GM23248 (cell line): ENCODE measurements around the gene TMEM143. TPM values are rescaled to one million over a fixed set of nuclear protein-coding genes. Genes with fewer than 3 reads are reported as not detected.
"Not testable (repeated sequence)": the region's sequence is repeated elsewhere in the genome, so short reads cannot be mapped to it uniquely, and the experiment has no call there.

Experiments
- DNase-seq: peaks from one replicate; pipeline ENCODE4 v3.0.0-alpha.2; 2015
- H2AFZ ChIP-seq: fragments of 200-600 bp; sonication (generic); 2 replicates; pipeline ENCODE4 v1.6.1; 2016; ENCODE audit warnings: antibody characterized with exemption
- H3F3A ChIP-seq: fragments of 200-600 bp; sonication (generic); 2 replicates; pipeline ENCODE4 v1.6.1; 2016; ENCODE audit warnings: mild to moderate bottlenecking, antibody characterized with exemption, mixed run types; ENCODE audit not compliant: insufficient read depth
- H3K27ac ChIP-seq: fragments of 200-600 bp; sonication (generic); 2 replicates; pipeline ENCODE4 v1.5.1; 2016; ENCODE audit warnings: mild to moderate bottlenecking
- H3K27me3 ChIP-seq: fragments of 200-600 bp; sonication (generic); replicated peaks from 2 replicates; pipeline ENCODE4 v1.6.1; 2016; ENCODE audit warnings: mild to moderate bottlenecking; ENCODE audit not compliant: insufficient read depth
- H3K36me3 ChIP-seq: fragments of 200-600 bp; sonication (generic); 2 replicates; pipeline ENCODE4 v1.6.1; 2016; ENCODE audit warnings: low read depth, mild to moderate bottlenecking
- H3K4me1 ChIP-seq: fragments of 200-600 bp; sonication (generic); 2 replicates; pipeline ENCODE4 v1.6.1; 2016; ENCODE audit warnings: mild to moderate bottlenecking; ENCODE audit not compliant: insufficient read depth
- H3K4me2 ChIP-seq: fragments of 200-600 bp; sonication (generic); one replicate; pipeline ENCODE4 v1.6.1; 2016; ENCODE audit warnings: mild to moderate bottlenecking; ENCODE audit not compliant: unreplicated experiment
- H3K4me3 ChIP-seq: fragments of 200-600 bp; sonication (generic); 2 replicates; pipeline ENCODE4 v1.5.1; 2016; ENCODE audit warnings: mild to moderate bottlenecking
- H3K79me2 ChIP-seq: fragments of 200-600 bp; sonication (generic); 2 replicates; pipeline ENCODE4 v1.6.1; 2016; ENCODE audit warnings: mild to moderate bottlenecking; ENCODE audit not compliant: insufficient read depth
- H3K9ac ChIP-seq: fragments of 200-600 bp; sonication (generic); 2 replicates; pipeline ENCODE4 v1.6.1; 2016; ENCODE audit warnings: mild to moderate bottlenecking
- H3K9me2 ChIP-seq: fragments of 200-600 bp; sonication (generic); 2 replicates; pipeline ENCODE4 v1.6.1; 2016; ENCODE audit warnings: mixed run types, mild to moderate bottlenecking, moderate library complexity; ENCODE audit not compliant: insufficient read depth
- H3K9me3 ChIP-seq: fragments of 200-600 bp; sonication (generic); one replicate; pipeline ENCODE4 v1.6.1; 2017; ENCODE audit warnings: low read depth
- H4K20me1 ChIP-seq: fragments of 200-600 bp; sonication (generic); 2 replicates; pipeline ENCODE4 v1.6.0; 2016; ENCODE audit not compliant: insufficient read depth
- EZH2 ChIP-seq: fragments of 200-600 bp; sonication (generic); IDR thresholded peaks from 2 replicates; pipeline ENCODE4 v1.6.1; 2018; ENCODE audit warnings: antibody characterized with exemption, mild to moderate bottlenecking; ENCODE audit not compliant: insufficient read depth, poor library complexity, severe bottlenecking
- EZH2phosphoT487 ChIP-seq: fragments of 200-600 bp; sonication (generic); IDR thresholded peaks from 2 replicates; pipeline ENCODE4 v1.6.1; 2018; ENCODE audit warnings: antibody characterized with exemption, moderate library complexity, mild to moderate bottlenecking, low read depth; ENCODE audit not compliant: insufficient read depth
- WGBS, 2 experiments: methylation state at CpG; one replicate each; pipeline ENCODE4 v1.1.6; 2015 to 2017; ENCODE audit warnings: low lambda C conversion rate in 2 of 2, low coverage in 1 of 2; ENCODE audit errors: missing lambda C conversion rate in 2 of 2; 5-methylcytosine and 5-hydroxymethylcytosine counted together
- in situ Hi-C: fragments of 300-500 bp; cut with MboI; formaldehyde crosslinking; loops from 2 replicates; pipeline ENCODE4 v1.15.0; 2020
- polyA plus RNA-seq: library from polyadenylated mRNA; unstranded; fragments of >200 nt; fragmentation: Nextera tagmentation; extraction: Ambion mirVana; gene quantifications from 2 replicates; pipeline ENCODE4 v1.2.1, GENCODE V29; 2016
- total RNA-seq: library from RNA; depleted of rRNA; stranded (reverse); fragments of >200 nt; shearing (Covaris generic); gene quantifications from 2 replicates; pipeline ENCODE4 v1.2.3, GENCODE V29; 2014

Gene TMEM143
- total and polyA plus RNA-seq, 2 experiments from 2014 or later: 7.6 to 8.6 TPM

DNA sequence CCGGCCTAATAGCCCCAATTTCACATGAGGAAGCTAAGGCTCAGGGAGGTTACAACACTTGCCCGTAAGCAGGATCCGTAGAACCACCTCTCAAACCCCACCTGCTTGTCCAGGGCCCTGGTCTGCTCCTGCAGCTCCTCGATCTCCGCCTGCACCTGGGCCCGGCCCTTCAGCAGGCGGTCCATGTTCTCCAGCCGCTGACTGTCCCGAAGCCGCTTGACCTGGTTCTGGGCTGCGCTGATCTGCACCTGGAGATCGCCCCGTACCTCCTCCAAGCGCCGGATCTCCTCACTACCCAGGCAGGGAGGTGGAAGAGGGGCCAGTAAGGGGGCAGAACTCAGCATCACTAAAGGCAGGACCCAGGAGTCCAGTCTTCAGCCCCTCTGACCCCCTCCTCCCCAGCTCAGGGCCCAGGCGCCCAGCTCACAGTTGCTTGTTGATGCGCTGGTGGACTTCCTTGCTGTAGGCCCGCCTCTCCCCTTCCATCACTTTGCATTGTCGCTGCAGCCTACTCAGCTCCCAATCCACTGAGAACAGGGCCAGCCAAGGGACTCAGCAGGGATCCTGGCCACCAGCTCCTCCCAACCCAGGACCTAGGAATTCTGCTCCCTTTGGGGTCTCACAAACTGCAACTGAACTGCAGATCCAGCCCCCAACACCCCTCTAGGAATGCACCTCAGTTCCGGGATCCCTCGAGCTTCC lies 45.3 kb downstream of the TMEM143 start:
- TF ChIP-seq EZH2phosphoT487: no peak
- TF ChIP-seq EZH2: no peak
- Histone ChIP-seq H3K9me3 (no peaks in the 10 kb centered on the region), H3K4me2 (no peak overlapping the region), H3K27me3 (no peaks in the 10 kb centered on the region), H2AFZ (no peak overlapping the region), H3K36me3 (no peaks in the 10 kb centered on the region), H3K9ac (no peak overlapping the region), H4K20me1 (no peaks in the 10 kb centered on the region), H3F3A (peaks cover 17% of the 10 kb centered on the region), H3K9me2 (no peaks in the 10 kb centered on the region), H3K27ac (no peak overlapping the region), H3K4me3 (no peak overlapping the region), H3K79me2 (no peaks in the 10 kb centered on the region), H3K4me1 (peaks cover 12% of the 10 kb centered on the region)
- DNase-seq: no peak
- in situ Hi-C loops: no loop called here
- WGBS, 2 experiments: 92 to 94% methylated on average over 21 of the region's 21 CpGs

- H3K27me3 ChIP-seq, H3K27ac ChIP-seq, H3K79me2 ChIP-seq, H3K4me1 ChIP-seq, H2AFZ ChIP-seq, H3K4me3 ChIP-seq, H4K20me1 ChIP-seq, H3K9me3 ChIP-seq, H3K4me2 ChIP-seq, H3K9me2 ChIP-seq, DNase-seq, H3K9ac ChIP-seq, in situ Hi-C loops, H3K36me3 ChIP-seq: not testable (repeated sequence)
- H3F3A ChIP-seq: peaks cover 14% of the 10 kb centered on the region
- WGBS, 2 experiments: 66 to 71% methylated on average over 9 of the region's 9 CpGs
Measured at GRCh38 chr19:48317708-48317960, 46.1 kb downstream of the TMEM143 start.

DNA sequence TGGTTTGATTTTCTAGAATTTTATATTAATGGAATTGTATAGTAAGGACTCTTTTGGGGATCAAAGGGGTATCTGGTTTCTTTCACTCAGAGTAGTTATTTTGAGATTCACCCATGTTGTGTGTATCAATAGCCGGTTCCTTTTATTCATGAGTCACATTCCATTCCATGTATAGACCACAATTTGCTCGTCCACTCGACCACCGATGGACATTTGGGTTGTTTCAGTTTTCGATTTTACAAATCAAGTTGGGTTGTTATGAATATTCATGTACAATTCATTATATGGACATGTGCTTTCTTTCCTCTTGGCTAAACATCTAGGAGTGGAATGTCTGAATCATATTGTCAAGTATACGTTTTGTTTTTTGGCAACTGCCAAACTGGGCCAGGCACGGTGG lies 48.0 kb downstream of the TMEM143 start:
- Histone ChIP-seq H3K4me3 (no peak overlapping the region), H4K20me1 (no peaks in the 10 kb centered on the region), H3K27me3 (no peaks in the 10 kb centered on the region), H3K79me2 (no peaks in the 10 kb centered on the region), H3K27ac (no peak overlapping the region), H3K9me2 (no peaks in the 10 kb centered on the region), H3K9me3 (no peaks in the 10 kb centered on the region), H3K4me1 (no peaks in the 10 kb centered on the region), H2AFZ (no peak overlapping the region), H3K36me3 (no peaks in the 10 kb centered on the region), H3K9ac (no peak overlapping the region), H3F3A (peaks cover 6% of the 10 kb centered on the region; the same call in 1 of the 2 replicates), H3K4me2 (no peak overlapping the region)
- TF ChIP-seq EZH2: no peak
- TF ChIP-seq EZH2phosphoT487: no peak
- WGBS, 2 experiments: 65% methylated on average over 7 of the region's 7 CpGs
- DNase-seq: no peak
- in situ Hi-C loops: no loop called here

- Histone ChIP-seq H2AFZ (no peak overlapping the region), H3K36me3 (no peaks in the 10 kb centered on the region), H3F3A (no peaks in the 10 kb centered on the region), H3K9me2 (no peaks in the 10 kb centered on the region), H3K27ac (no peak overlapping the region), H3K9me3 (no peaks in the 10 kb centered on the region), H3K4me2 (no peak overlapping the region), H3K9ac (no peak overlapping the region), H3K79me2 (no peaks in the 10 kb centered on the region), H3K27me3 (no peaks in the 10 kb centered on the region), H3K4me3 (no peak overlapping the region), H3K4me1 (no peaks in the 10 kb centered on the region), H4K20me1 (no peaks in the 10 kb centered on the region)
- no peak for DNase-seq
- WGBS, 2 experiments: 93 to 95% methylated on average over 11 of the region's 11 CpGs
- TF ChIP-seq EZH2: no peak
- no peak for TF ChIP-seq EZH2phosphoT487
- in situ Hi-C loops: no loop called here
Measured at GRCh38 chr19:48311384-48311783, 52.4 kb downstream of the TMEM143 start.

DNA sequence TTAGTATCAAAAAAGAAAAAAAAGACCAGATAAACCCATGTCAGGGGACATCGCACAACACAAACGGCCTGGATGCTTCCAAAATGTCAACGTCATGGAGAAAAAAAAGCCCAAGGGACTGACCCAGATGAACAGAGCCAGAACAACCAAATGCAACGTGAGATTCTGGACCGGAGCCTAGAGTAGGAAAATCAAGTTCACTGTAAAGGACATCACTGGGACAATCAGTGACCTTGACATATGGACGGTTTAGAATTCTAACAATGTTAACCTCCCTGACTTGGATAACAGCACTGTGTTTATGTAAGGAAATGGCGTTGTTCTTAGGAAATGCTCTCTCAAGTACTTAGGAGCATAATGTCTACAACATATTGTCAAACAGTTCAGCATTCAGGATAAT lies 53.5 kb downstream of the TMEM143 start:
- Histone ChIP-seq H3K27me3 (no peaks in the 10 kb centered on the region), H3K9me2 (no peaks in the 10 kb centered on the region), H3K9me3 (no peaks in the 10 kb centered on the region), H3K4me2 (no peak overlapping the region), H3K9ac (no peak overlapping the region), H4K20me1 (no peaks in the 10 kb centered on the region), H3K79me2 (no peaks in the 10 kb centered on the region), H3F3A (no peaks in the 10 kb centered on the region), H3K4me3 (no peak overlapping the region), H3K36me3 (no peaks in the 10 kb centered on the region), H3K27ac (no peak overlapping the region), H3K4me1 (no peaks in the 10 kb centered on the region), H2AFZ (no peak overlapping the region)
- TF ChIP-seq EZH2 (no peak), EZH2phosphoT487 (no peak)
- WGBS, 2 experiments: 85 to 89% methylated on average over 7 of the region's 7 CpGs
- in situ Hi-C loops: no loop called here
- no peak for DNase-seq

DNA sequence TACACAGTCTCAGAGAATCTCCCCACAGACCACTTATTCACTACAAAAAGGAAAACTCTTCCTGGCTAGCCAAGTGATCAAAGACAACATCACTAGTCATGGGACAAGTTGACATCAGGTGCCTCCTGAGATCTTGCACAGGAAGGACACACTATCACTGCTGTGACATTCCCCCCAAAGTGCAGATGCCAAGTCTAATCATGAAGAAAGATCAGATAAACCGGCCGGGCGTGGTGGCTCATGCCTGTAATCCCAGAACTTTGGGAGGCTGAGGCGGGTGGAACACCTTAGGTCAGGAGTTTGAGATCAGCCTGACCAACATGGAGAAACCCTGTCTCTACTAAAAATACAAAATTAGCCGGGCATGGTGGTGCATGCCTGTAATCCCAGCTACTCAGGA lies 54.0 kb downstream of the TMEM143 start:
- H3K79me2 ChIP-seq, H3K4me2 ChIP-seq, H3K27me3 ChIP-seq, H3K4me3 ChIP-seq, in situ Hi-C loops, H3K4me1 ChIP-seq, H3K36me3 ChIP-seq, DNase-seq, H2AFZ ChIP-seq, H3F3A ChIP-seq, H4K20me1 ChIP-seq, H3K27ac ChIP-seq, H3K9me3 ChIP-seq, H3K9ac ChIP-seq, H3K9me2 ChIP-seq: not testable (repeated sequence)
- WGBS, 2 experiments: 82 to 85% methylated on average over 5 of the region's 5 CpGs
